Gastroesophageal sphincter (tissue), 3 donors: ENCODE results near the gene SPESP1.

Experiments
- EP300 ChIP-seq: sonication (generic); formaldehyde crosslinking; IDR thresholded peaks from one replicate; pipeline ENCODE4 v1.6.1; 2017; ENCODE audit warnings: antibody characterized with exemption, mild to moderate bottlenecking
- POLR2A ChIP-seq, 2 donors: fragments of 450-650 bp; IDR thresholded peaks; one replicate each; pipeline ENCODE4 v1.6.1; 2017; ENCODE audit warnings: antibody characterized with exemption in 2 of 2, mild to moderate bottlenecking in 2 of 2, moderate library complexity in 1 of 2
- POLR2AphosphoS5 ChIP-seq: sonication (generic); formaldehyde crosslinking; IDR thresholded peaks from one replicate; pipeline ENCODE4 v1.6.1; 2017; ENCODE audit warnings: antibody characterized with exemption
- TF ChIP-seq, protein P1 (sequence below), 4 experiments: fragments of 200-600 bp in 2 of 4; fragments of 450-650 bp in 2 of 4; sonication (generic) in 1 of 4; IDR thresholded peaks; one replicate each; pipeline ENCODE4 v1.5.1; 2017 to 2019; ENCODE audit warnings: antibody characterized with exemption in 4 of 4, mild to moderate bottlenecking in 2 of 4, moderate library complexity in 2 of 4

GRCh38 chr15:68994981-68995761 is 64.8 kb downstream of the SPESP1 start:
- TF ChIP-seq, protein P1, sequence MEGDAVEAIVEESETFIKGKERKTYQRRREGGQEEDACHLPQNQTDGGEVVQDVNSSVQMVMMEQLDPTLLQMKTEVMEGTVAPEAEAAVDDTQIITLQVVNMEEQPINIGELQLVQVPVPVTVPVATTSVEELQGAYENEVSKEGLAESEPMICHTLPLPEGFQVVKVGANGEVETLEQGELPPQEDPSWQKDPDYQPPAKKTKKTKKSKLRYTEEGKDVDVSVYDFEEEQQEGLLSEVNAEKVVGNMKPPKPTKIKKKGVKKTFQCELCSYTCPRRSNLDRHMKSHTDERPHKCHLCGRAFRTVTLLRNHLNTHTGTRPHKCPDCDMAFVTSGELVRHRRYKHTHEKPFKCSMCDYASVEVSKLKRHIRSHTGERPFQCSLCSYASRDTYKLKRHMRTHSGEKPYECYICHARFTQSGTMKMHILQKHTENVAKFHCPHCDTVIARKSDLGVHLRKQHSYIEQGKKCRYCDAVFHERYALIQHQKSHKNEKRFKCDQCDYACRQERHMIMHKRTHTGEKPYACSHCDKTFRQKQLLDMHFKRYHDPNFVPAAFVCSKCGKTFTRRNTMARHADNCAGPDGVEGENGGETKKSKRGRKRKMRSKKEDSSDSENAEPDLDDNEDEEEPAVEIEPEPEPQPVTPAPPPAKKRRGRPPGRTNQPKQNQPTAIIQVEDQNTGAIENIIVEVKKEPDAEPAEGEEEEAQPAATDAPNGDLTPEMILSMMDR (IDR thresholded peaks at IDR 0.05), result no peak
- TF ChIP-seq POLR2AphosphoS5 (no peak), POLR2A (IDR thresholded peaks at IDR 0.05) (no peak), EP300 (no peak)
